ENCODE data around the gene KRT4. TPM values are rescaled to one million over a fixed set of nuclear protein-coding genes. Genes with fewer than 3 reads are reported as not detected.

The KRT4 gene
- total RNA-seq, 1 experiment from 2014 or later = not detected

DNA sequence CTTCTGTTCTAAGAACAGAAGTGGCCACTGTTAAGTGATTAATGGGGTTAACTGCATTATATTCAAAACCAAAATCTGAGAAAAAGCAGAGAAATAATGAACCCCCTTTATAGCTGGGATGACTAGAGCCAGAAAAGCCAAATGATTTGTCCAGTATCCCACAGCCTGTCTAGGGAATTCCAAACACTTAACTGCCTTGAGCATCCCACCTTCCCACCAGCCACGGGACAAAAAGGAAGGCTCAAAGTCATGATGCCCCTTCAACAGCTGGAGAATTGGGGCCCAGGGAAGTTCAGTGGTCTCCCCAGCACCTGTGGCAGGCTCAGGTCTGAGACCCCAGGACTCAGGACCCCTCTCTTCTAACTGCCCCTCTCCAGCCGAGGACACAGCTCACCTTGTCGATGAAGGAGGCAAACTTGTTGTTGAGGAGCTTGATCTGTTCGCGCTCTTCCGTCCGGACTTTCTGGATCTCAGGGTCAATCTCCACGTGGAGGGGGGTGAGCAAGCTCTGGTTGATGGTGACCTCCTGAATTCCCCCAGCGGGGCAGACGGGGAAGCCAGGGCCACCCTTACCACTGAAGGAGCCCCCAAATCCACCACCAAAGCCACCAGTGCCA lies 605 bp downstream of the KRT4 start:
- Histone ChIP-seq H2AK5ac (ENCODE audit: insufficient read length, low read length) (no peak overlapping the region), H3K4ac (ENCODE audit: low read depth, low read length) (no peak overlapping the region), H2BK15ac (ENCODE audit: low read depth, low read length) (no peak overlapping the region), H4K20me1 (ENCODE audit: control insufficient read depth, insufficient read depth, insufficient read length) (no peaks in the 10 kb centered on the region), H4K8ac (replicated peaks; ENCODE audit: insufficient read length, low read depth, low read length) (no peak overlapping the region), H2BK5ac (ENCODE audit: insufficient read length, low read length) (no peak overlapping the region), H3K79me2 (ENCODE audit: insufficient read depth, low read length) (no peaks in the 10 kb centered on the region), H3T11ph (ENCODE audit: low read length) (no peak overlapping the region), H3K9ac (ENCODE audit: extremely low read depth, insufficient read length, low read length) (no peak overlapping the region), H2AFZ (ENCODE audit: low read length) (no peak overlapping the region), H3K79me1 (ENCODE audit: insufficient read depth, low read depth, low read length, poor library complexity, severe bottlenecking) (no peaks in the 10 kb centered on the region), H3K4me2 (ENCODE audit: insufficient read depth, insufficient read length, low read length) (no peak overlapping the region), H3K27me3 (ENCODE audit: insufficient read depth, low read length) (no peaks in the 10 kb centered on the region), H3K18ac (ENCODE audit: insufficient read length, low read depth, low read length) (no peak overlapping the region), H3K56ac (ENCODE audit: insufficient read length, low read depth, low read length) (no peak overlapping the region), H2BK20ac (ENCODE audit: low read depth, low read length, poor library complexity, severe bottlenecking) (no peak overlapping the region), H2BK12ac (ENCODE audit: insufficient read length, low read depth, low read length) (no peak overlapping the region), H3K4me1 (ENCODE audit: insufficient read depth, low read length) (no peaks in the 10 kb centered on the region), H3K14ac (ENCODE audit: insufficient read depth, low read length) (no peak overlapping the region), H3K23ac (ENCODE audit: insufficient read length, low read depth, low read length) (no peak overlapping the region), H2BK120ac (ENCODE audit: low read depth, low read length, poor library complexity, severe bottlenecking) (no peak overlapping the region), H3K9me3 (ENCODE audit: control insufficient read depth, low read depth, low read length) (no peaks in the 10 kb centered on the region), H4K5ac (ENCODE audit: insufficient read length, low read depth, low read length) (no peak overlapping the region), H3K27ac (ENCODE audit: insufficient read length, low read depth, low read length) (no peak overlapping the region), H3K23me2 (ENCODE audit: insufficient read length, low read depth, low read length, poor library complexity, severe bottlenecking) (no peaks in the 10 kb centered on the region), H4K91ac (ENCODE audit: insufficient read length, low read depth, low read length) (no peak overlapping the region)
- H3K27me3 Mint-ChIP-seq (ENCODE audit: low read depth) = peaks cover 9% of the 10 kb centered on the region
- H3K4me3 Mint-ChIP-seq = no peak overlapping the region
- no peaks in the 10 kb centered on the region for H3K36me3 Mint-ChIP-seq (ENCODE audit: insufficient read depth in 1 of 3, low read depth in 3 of 3)
- no peak overlapping the region for H3K27ac Mint-ChIP-seq
- no peak for DNase-seq
- no peak for TF ChIP-seq CTCF (conservative IDR thresholded peaks at IDR 0.05)
- WGBS (ENCODE audit: extremely low coverage, insufficient read length, low lambda C conversion rate) = no CpG with 5 or more reads among the region's 10 CpGs
- peaks cover 0 to under 1% of the 10 kb centered on the region in 2 experiments; a peak in 1 of 4 replicates for H3K4me1 Mint-ChIP-seq
- H3K9me3 Mint-ChIP-seq = no peaks in the 10 kb centered on the region

All from H9 (cell line).